Measurements from ENCODE around the gene CSTPP1.
A peak's percentile ranks its signal among the peaks of the same experiment; 100 is the strongest.
"Not testable (repeated sequence)": the region's sequence is repeated elsewhere in the genome, so short reads cannot be mapped to it uniquely, and the experiment has no call there.

CSTPP1 gene

GRCh38 chr11:47105541-47105940 lies 169.0 kb downstream of the CSTPP1 start:
- DNase-seq, result no peak

GRCh38 chr11:47105974-47106373 lies 169.4 kb downstream of the CSTPP1 start:
- no peak for DNase-seq

GRCh38 chr11:47106798-47107411 lies 170.3 kb downstream of the CSTPP1 start:
- DNase-seq, result no peak

- DNase-seq, result no peak
Observed at GRCh38 chr11:47107744-47108143, 171.2 kb downstream of the CSTPP1 start.

GRCh38 chr11:47108214-47108613 lies 171.7 kb downstream of the CSTPP1 start:
- DNase-seq, result no peak

GRCh38 chr11:47109051-47109726 lies 172.6 kb downstream of the CSTPP1 start:
- no peak for DNase-seq

GRCh38 chr11:47109727-47110246 lies 173.2 kb downstream of the CSTPP1 start:
- DNase-seq, result no peak

GRCh38 chr11:47111318-47111804 lies 174.8 kb downstream of the CSTPP1 start:
- no peak for DNase-seq

- DNase-seq, result not testable (repeated sequence)
Observed at GRCh38 chr11:47112941-47113340, 176.4 kb downstream of the CSTPP1 start.

- DNase-seq, result peak; percentile 41 to 58
Observed at GRCh38 chr11:47118958-47119688, 182.6 kb downstream of the CSTPP1 start.

GRCh38 chr11:47121056-47121455 lies 184.5 kb downstream of the CSTPP1 start:
- DNase-seq, result no peak

- no peak for DNase-seq
Observed at GRCh38 chr11:47121731-47122130, 185.2 kb downstream of the CSTPP1 start.

GRCh38 chr11:47123094-47123493 lies 186.5 kb downstream of the CSTPP1 start:
- DNase-seq, result no peak

- no peak for DNase-seq
Observed at GRCh38 chr11:47124675-47125074, 188.1 kb downstream of the CSTPP1 start.

GRCh38 chr11:47125083-47125482 lies 188.5 kb downstream of the CSTPP1 start:
- DNase-seq, result no peak

- DNase-seq, result no peak
Observed at GRCh38 chr11:47127213-47127612, 190.7 kb downstream of the CSTPP1 start.

GRCh38 chr11:47130543-47130942 lies 194.0 kb downstream of the CSTPP1 start:
- no peak for DNase-seq

- no peak for DNase-seq
Observed at GRCh38 chr11:47131136-47131535, 194.6 kb downstream of the CSTPP1 start.

- no peak for DNase-seq
Observed at GRCh38 chr11:47132490-47132889, 195.9 kb downstream of the CSTPP1 start.

- DNase-seq, result no peak
Observed at GRCh38 chr11:47132981-47133380, 196.4 kb downstream of the CSTPP1 start.

GRCh38 chr11:47136327-47136726 lies 199.8 kb downstream of the CSTPP1 start:
- DNase-seq, result no peak

- no peak for DNase-seq
Observed at GRCh38 chr11:47136921-47137320, 200.4 kb downstream of the CSTPP1 start.

GRCh38 chr11:47137476-47137875 lies 200.9 kb downstream of the CSTPP1 start:
- no peak for DNase-seq

GRCh38 chr11:47139878-47140277 lies 203.3 kb downstream of the CSTPP1 start:
- DNase-seq, result no peak
